ENCODE measurements around the gene GALNT10. TPM values are rescaled to one million over a fixed set of nuclear protein-coding genes. Genes with fewer than 3 reads are reported as not detected.

Gene GALNT10
- total and polyA plus RNA-seq, 2 donors (not counting 1 experiment from before 2014, with no cell fraction given): 18.3 to 35.8 TPM

- Histone ChIP-seq H3K27ac (ENCODE audit: insufficient read depth, low read length) (no peak overlapping the region), H3K79me2 (ENCODE audit: control insufficient read depth, insufficient read depth, low read length) (no peaks in the 10 kb centered on the region), H3K27me3 (ENCODE audit: control insufficient read depth, insufficient read depth, low read length) (no peaks in the 10 kb centered on the region), H3K9me3 (ENCODE audit: control insufficient read depth, insufficient read depth, low read depth, low read length) (no peaks in the 10 kb centered on the region), H4K20me1 (ENCODE audit: control insufficient read depth, extremely low read depth, insufficient read depth, low read length) (no peaks in the 10 kb centered on the region), H3K4me2 (ENCODE audit: extremely low read depth, insufficient read depth, low read length) (no peak overlapping the region), H3K36me3 (ENCODE audit: control insufficient read depth, insufficient read depth, low read length) (no peaks in the 10 kb centered on the region), H3K4me1 (ENCODE audit: control insufficient read depth, extremely low read depth, insufficient read depth, low read length) (peaks cover 4% of the 10 kb centered on the region), H2AFZ (ENCODE audit: low read length) (no peak overlapping the region), H3K4me3 (replicated peaks in 1 of 4; ENCODE audit: control extremely low read depth in 1 of 4, insufficient read depth in 1 of 4, low read depth in 3 of 4, low read length in 4 of 4) (no peak overlapping the region), H3K9ac (ENCODE audit: insufficient read depth, low read length) (no peak overlapping the region)
- TF ChIP-seq CTCF (conservative IDR thresholded peaks at IDR 0.05 in 1 of 2, IDR thresholded peaks at IDR 0.05 in 1 of 2; ENCODE audit: low read depth in 1 of 2, low read length in 2 of 2): no peak
- TF ChIP-seq EZH2 (IDR thresholded peaks at IDR 0.05; ENCODE audit: low read length, missing control alignments): no peak
- no peak for DNase-seq (ENCODE audit: low read depth in 2 of 2)
These were observed 210.1 kb downstream of the GALNT10 start for GRCh38 chr5:154400678-154401077.

GRCh38 chr5:154401355-154401754 is 210.8 kb downstream of the GALNT10 start:
- Histone ChIP-seq H4K20me1 (ENCODE audit: control insufficient read depth, extremely low read depth, insufficient read depth, low read length) (peaks cover 2% of the 10 kb centered on the region), H3K4me3 (replicated peaks in 1 of 4; ENCODE audit: control extremely low read depth in 1 of 4, insufficient read depth in 1 of 4, low read depth in 3 of 4, low read length in 4 of 4) (no peak overlapping the region), H2AFZ (ENCODE audit: low read length) (no peak overlapping the region), H3K27me3 (ENCODE audit: control insufficient read depth, insufficient read depth, low read length) (no peaks in the 10 kb centered on the region), H3K9me3 (ENCODE audit: control insufficient read depth, insufficient read depth, low read depth, low read length) (no peaks in the 10 kb centered on the region), H3K36me3 (ENCODE audit: control insufficient read depth, insufficient read depth, low read length) (no peaks in the 10 kb centered on the region), H3K4me1 (ENCODE audit: control insufficient read depth, extremely low read depth, insufficient read depth, low read length) (peaks cover 4% of the 10 kb centered on the region), H3K79me2 (ENCODE audit: control insufficient read depth, insufficient read depth, low read length) (no peaks in the 10 kb centered on the region), H3K27ac (ENCODE audit: insufficient read depth, low read length) (no peak overlapping the region), H3K4me2 (ENCODE audit: extremely low read depth, insufficient read depth, low read length) (no peak overlapping the region), H3K9ac (ENCODE audit: insufficient read depth, low read length) (no peak overlapping the region)
- DNase-seq (ENCODE audit: low read depth in 2 of 2): no peak
- TF ChIP-seq CTCF (conservative IDR thresholded peaks at IDR 0.05 in 1 of 2, IDR thresholded peaks at IDR 0.05 in 1 of 2; ENCODE audit: low read depth in 1 of 2, low read length in 2 of 2) (no peak), EZH2 (IDR thresholded peaks at IDR 0.05; ENCODE audit: low read length, missing control alignments) (no peak)

- Histone ChIP-seq H3K4me1 (ENCODE audit: control insufficient read depth, extremely low read depth, insufficient read depth, low read length) (peaks cover 4% of the 10 kb centered on the region), H3K79me2 (ENCODE audit: control insufficient read depth, insufficient read depth, low read length) (no peaks in the 10 kb centered on the region), H3K9ac (ENCODE audit: insufficient read depth, low read length) (no peak overlapping the region), H3K4me2 (ENCODE audit: extremely low read depth, insufficient read depth, low read length) (no peak overlapping the region), H3K27me3 (ENCODE audit: control insufficient read depth, insufficient read depth, low read length) (no peaks in the 10 kb centered on the region), H2AFZ (ENCODE audit: low read length) (no peak overlapping the region), H3K4me3 (replicated peaks in 1 of 4; ENCODE audit: control extremely low read depth in 1 of 4, insufficient read depth in 1 of 4, low read depth in 3 of 4, low read length in 4 of 4) (no peak overlapping the region), H3K36me3 (ENCODE audit: control insufficient read depth, insufficient read depth, low read length) (no peaks in the 10 kb centered on the region), H3K9me3 (ENCODE audit: control insufficient read depth, insufficient read depth, low read depth, low read length) (no peaks in the 10 kb centered on the region), H4K20me1 (ENCODE audit: control insufficient read depth, extremely low read depth, insufficient read depth, low read length) (peaks cover 2% of the 10 kb centered on the region), H3K27ac (ENCODE audit: insufficient read depth, low read length) (no peak overlapping the region)
- TF ChIP-seq EZH2 (IDR thresholded peaks at IDR 0.05; ENCODE audit: low read length, missing control alignments): no peak
- no peak for TF ChIP-seq CTCF (conservative IDR thresholded peaks at IDR 0.05 in 1 of 2, IDR thresholded peaks at IDR 0.05 in 1 of 2; ENCODE audit: low read depth in 1 of 2, low read length in 2 of 2)
- DNase-seq (ENCODE audit: low read depth in 2 of 2): no peak
These were observed 211.4 kb downstream of the GALNT10 start for GRCh38 chr5:154401931-154402330.

Data from fibroblast of lung (primary cell).